HL-60/S4 treated with retinoic acid at 250 ng/mL for 4 days and 3 days (cell line): ENCODE measurements around the gene SLC38A7.
"Not testable (repeated sequence)": the region's sequence is repeated elsewhere in the genome, so short reads cannot be mapped to it uniquely, and the experiment has no call there.

Source experiments
- in situ Hi-C: fragments of 300-500 bp; cut with MboI; formaldehyde crosslinking; loops from 2 replicates; pipeline ENCODE4 v1.7.0; 2022; ENCODE audit warnings: low sequenced_read_pairs

Gene SLC38A7, protein sequence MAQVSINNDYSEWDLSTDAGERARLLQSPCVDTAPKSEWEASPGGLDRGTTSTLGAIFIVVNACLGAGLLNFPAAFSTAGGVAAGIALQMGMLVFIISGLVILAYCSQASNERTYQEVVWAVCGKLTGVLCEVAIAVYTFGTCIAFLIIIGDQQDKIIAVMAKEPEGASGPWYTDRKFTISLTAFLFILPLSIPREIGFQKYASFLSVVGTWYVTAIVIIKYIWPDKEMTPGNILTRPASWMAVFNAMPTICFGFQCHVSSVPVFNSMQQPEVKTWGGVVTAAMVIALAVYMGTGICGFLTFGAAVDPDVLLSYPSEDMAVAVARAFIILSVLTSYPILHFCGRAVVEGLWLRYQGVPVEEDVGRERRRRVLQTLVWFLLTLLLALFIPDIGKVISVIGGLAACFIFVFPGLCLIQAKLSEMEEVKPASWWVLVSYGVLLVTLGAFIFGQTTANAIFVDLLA

DNA sequence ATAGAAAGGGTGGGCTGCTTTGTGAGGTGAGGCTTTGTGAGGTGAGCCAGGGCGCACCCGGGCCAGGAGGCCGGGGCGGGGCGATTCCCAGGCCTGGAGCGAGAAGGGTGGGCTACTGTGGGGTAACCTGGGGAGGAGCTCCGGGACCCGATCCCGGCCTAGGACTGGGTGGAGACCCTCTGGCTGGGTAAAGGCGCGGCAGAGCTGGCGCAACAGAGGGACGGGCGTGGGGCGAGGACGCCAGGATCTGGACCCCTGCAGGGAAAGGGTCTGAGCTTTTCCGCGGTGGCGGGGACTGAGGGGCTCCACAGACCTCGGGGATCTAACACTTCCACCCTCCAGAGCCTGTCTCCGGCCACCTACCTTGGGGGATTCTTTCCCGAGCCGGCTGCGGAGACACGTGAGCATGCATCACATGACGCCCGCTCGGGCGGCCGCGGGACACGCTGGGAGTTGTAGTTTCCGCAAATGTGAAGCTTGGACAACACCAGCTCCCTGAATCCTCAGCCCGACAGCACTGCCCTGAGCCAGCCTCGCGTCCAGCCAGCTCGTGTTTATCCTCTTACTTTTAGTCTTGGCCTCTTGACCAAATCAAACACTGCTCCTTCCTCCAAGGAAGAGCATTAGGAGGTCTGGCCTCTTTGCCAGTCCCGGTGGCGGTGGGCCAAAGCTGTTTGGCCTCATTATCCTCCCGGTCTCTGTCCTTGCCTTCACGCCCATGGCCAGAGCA lies at the start of gene SLC38A7:
Gene SLC38A7, minus strand, starts transcription at position 417 of the 730 bp plus-strand sequence. CDS start 4,644 bp downstream, outside the sequence.
- in situ Hi-C loops = no loop called here

DNA sequence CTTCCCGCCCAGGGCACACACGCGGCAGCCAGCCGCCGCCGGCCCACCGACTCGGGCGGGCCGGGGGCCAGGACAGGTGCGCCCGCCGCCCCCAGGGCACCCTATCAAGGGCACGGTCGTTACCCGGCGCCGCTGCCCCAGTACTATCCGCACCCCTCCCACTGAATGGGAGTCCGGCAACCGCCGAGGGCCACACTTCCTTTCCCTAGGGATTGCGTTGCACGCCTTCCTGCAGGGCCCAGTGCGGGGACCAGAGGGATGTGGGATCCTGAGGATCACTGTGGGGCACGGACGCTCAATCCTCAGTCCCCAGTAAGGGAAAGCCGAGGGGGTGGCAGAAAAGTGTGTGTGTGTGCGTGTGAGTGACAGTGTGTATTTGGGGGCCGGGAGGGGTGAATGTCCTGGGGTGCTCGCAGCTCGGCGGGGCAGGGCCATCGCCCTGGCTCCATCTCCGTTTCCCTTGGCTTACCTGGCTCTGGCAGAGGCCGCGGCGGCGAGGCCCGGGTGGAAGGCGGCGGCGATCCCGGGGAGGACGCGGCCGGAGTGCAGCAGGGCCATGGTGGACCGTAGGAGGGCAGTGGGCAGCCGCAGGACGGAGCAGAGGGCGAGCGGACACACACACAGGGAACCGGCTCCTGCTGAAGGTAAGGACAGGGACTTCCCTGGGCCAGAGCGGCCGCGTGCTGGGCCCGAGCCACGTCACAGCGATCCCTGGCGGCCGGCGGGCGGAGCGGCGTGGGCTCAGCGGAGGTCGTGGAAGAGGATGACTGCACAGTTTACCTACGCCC lies 49.3 kb upstream of the SLC38A7 start, which contains the start of gene GOT2:
Gene GOT2, minus strand, starts transcription at position 646 of the 788 bp plus-strand sequence. Its CDS starts 88 bp downstream, at position 558.
- in situ Hi-C loops = no loop called here

DNA sequence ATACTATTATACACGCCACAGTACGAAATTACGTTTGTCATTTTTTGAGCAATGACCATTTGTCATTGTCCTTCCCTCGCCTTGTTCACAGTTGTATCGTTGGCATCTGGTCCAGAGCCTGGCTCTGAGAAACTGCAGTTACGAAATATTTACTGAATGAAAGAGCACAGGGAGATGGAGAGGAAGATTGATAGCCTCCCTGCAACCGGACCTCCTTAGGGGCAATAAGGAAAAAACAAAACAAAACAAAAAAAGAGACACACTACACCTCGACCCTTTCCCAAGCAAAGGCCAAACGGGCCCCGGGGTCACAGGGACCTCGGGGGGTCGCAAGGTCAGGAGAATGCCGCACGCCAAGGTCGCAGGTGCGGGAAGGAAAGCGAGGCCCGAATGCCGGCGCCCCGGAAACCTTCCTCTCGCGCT lies 48.7 kb upstream of the SLC38A7 start:
- in situ Hi-C loops = no loop called here

DNA sequence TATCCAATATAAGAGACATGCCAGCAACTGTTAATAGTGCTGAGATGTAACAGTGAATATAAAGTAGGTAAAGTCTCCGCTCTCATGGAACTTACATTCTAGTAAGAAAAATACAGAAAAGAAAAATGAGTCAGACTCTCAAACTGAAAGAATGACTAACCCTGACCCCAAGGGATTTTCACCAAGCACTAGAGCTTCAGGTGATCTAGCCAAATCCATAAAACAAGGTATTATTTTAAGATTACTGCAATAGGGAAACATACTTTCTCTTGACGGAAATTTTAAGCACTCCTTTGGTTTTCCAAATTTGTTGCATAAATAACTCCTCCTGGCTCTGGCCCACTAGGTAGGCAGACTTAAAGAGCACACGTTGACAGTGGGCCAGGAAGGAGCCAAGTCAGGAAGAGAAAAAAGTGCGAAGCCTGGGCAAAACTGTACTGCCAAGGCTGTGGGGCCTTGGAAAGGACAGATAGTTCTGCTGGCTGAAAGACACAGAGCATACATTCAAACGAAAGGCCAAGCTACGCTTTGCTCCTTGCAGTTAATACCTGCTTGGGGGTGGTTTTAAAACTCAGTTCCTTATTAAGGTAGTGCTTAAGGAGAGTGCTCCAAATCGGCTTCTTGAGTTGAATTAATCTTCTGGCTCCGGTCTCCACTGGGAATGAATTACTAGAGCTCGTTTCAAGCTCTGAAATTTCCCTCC lies 48.1 kb upstream of the SLC38A7 start:
- in situ Hi-C loops = no loop called here

DNA sequence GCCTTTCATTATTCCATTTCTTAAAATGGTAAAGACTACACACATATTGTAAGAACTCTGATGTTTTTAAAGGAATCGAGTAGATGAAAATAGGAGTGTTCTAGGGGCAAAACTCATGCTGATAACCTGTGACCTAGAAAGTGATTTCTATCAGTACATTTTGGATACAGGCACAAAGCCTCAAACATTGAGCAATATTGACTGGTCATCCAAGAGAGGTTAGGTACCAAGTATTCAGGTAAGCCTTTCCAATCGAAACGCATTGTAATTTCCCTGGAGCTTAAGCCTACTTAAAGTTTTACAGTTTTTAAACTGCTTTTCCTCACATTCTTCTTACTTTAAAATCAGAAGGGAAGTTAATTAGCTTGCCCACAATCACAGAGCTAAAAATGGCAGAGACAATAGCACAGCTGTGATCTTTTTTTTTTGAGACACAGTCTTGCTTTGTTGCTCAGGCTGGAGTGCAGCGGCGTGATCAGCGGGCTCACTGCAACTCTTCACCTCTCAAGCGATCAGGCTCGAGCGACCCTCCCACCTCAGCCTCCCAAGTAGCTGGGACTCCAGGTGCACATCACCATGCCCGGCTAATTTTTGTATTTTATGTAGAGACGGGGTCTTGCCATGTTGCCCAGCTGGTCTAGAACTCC lies 46.3 kb upstream of the SLC38A7 start:
- in situ Hi-C loops = no loop called here

DNA sequence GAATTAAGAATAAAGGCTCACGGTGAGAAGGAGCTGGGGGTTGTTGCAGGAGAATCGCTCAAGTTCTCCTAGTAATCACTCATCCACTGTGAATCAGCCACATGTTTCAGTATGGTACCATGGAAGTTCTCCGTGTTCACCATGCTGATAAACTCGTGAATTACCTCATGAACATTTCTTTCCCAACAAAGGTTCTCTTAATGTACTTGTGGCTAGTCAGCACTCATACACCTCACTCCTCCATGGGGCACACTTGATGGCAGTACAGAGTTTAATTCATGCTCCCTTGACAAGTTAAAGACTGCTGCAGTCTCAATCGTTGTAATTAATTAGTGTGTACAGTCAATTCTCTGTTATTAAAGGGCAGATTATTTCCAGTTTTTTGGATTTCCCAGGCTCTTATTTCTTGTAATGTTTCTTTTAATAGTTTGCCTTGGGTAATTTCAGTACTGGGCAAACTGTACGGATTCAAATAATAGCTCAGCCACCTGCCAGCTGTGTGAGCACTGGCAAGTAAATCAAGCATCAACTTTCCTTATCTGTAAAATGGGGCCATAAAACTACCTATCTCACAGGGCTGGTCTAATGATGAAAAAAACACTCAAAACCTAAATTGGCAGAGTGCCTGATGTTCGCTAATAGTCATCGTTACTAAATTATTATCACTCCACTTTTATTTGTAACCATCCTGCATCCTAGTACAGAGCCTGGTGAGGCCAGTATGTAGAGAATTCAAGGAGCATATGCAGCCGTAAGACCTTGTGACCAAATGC lies 43.4 kb upstream of the SLC38A7 start:
- in situ Hi-C loops = no loop called here

DNA sequence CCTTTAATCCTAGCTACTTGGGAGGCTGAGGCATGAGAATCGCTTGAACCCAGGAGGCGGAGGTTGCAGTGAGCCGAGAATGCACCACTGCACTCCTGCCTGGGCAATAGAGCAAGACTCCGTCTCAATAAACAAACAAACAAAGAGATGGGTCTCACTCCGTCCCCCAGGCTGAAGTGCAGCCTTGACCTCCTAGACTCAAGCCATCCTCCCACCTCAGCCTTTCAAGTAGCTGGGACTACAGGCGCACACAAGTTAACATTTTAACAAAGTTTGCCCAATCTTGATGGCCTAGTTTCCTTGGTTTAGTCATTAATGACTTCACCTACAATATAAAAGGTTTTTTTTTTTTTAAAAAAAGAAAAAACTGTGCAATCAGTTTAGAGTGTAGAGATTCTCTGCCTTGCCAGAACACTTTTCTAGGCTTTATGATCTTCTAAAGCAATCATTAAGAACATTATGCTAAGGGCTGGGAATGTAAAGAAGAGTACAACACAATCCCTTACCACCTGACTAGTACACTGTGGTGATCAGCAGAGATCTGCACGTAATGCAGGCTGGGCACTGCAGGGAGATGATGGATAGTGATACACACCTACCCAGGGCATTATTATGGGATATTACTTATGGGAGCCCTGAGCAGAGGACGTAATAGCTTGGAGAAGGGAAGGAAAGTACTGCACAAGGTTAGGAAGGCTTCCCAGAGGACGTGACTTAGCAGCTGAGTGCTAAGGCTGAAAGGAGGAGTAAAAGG lies 42.6 kb upstream of the SLC38A7 start:
- in situ Hi-C loops = no loop called here

DNA sequence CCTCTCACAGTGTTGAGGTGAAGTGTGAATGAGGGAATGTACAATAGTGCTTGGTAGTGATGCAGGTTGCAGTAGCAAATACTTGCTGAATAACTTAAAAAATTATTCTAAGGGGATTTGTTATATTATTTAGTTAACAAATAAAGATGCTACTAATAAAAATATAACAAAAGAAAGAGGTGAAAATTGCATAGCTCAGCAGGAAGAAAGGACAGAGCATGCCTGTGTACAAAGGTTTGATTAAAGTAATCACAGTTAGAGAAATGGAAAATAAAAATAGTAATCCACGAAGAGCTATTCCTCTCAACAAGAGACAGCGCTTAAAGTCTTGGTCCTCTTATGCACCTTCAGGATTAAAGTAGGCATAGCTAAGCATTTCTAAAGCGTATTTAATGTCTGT lies 38.5 kb upstream of the SLC38A7 start:
- in situ Hi-C loops = no loop called here

DNA sequence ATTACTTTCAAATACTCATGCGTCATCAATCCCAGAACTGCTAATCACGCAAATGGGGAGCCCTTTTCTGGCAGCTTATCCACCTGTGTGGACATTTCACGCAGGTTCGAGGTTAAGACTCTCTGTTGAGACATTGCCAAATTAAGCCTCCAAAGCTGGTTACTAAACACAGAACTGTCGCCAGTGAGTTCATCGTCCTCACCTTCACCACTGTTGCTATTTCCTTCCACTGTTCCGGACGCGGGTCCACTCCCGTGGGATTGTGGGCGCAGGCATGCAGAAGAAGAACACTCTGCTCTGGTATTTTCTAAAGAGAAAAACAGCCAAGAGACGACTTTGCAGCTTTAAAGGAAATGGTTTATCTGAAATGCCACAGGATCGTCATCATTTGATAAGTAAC lies 33.4 kb upstream of the SLC38A7 start:
- in situ Hi-C loops = no loop called here

DNA sequence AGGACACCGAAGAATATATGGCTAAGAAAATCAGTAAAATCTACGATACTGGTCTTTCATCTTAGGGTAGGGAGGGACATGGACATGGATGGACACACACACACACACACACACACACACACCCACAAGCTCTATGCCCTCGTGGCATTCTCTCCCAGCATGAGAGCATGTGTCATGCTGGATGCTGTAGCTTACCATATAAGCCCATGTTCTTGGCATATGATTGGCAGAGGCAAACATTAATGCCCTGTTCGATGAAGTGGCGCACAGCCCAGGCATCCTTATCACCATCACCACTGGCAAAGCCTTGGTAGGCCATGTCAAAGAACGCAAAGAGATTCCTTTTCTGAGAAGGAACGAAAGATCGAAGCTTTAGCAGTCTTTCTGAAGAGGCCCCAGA lies 31.9 kb upstream of the SLC38A7 start:
- in situ Hi-C loops = no loop called here

DNA sequence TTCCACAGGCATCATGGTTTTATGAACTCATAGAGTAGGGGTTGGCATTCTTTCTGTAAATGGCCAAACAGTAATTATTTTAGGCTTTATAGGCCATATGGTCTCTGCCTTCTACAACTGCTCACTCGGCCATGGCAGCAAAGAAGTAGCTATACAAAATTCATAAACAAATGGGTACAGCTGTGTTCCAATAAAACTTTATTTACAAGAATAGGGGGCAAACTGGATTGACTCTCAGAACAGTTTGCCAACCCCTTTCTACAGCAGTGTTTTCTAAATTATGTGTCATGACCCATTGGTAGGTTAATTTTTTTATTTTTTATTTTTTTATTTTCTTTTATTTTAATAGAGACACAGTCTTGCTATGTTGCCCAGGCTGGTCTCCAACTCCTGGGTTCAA lies 29.2 kb upstream of the SLC38A7 start:
- in situ Hi-C loops = no loop called here

DNA sequence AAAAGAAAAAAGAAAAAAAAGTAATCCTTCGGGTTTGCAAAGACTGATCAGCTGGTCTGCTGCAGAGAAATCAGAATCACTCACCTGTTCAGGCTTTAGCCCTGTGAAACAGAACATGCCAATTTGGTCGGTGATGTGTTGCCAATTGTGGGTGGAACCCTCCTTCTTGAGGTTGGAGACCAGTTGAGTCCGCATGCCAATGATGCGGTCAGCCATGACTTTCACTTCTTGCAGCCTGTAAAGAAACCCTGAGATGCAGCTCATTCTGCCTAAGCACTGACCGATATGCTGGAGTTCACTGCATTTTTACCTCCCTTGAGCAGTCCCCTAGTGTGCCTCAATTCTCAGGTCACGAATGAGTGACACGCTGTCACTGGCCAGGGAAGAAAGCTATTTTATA lies 24.8 kb upstream of the SLC38A7 start:
- in situ Hi-C loops = no loop called here

DNA sequence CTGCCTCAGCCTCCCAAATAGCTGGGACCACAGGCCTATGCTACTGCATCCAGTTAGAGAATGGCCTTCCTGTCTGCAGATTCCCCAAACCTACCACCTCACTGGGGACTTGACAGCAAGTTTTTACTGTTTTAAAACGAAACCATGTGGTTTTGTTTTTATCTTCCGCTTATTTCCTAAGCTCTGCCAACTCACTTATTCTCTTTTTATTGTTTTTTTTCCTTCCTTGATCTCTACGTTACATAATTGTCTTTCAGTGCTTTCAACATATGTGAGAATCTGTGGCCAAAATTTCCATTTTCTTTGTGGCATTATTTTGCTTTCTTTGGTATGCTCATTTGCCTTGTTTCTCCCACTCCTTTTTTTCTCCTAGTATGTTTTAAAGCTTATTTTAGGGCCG lies 14.6 kb upstream of the SLC38A7 start:
- in situ Hi-C loops = no loop called here

DNA sequence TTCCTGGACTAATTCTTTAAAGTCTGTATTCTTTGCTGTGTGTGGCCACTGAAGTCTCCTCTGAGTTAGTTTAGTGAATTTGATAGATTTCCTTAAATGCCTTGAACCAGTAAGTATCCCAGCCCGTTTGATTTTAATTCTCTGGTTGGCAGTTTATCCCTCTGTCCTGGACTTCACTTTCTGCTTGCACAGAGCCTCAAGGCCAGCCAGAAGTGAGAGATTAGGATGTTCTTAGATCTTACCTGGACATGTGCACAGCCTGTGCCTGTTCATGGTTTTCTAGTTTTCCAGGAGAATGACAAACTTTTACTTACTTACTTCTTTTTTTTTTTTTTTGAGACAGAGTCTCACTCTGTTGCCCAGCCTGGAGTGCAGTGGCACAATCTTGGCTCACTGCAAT lies 10.8 kb upstream of the SLC38A7 start:
- in situ Hi-C loops = no loop called here

DNA sequence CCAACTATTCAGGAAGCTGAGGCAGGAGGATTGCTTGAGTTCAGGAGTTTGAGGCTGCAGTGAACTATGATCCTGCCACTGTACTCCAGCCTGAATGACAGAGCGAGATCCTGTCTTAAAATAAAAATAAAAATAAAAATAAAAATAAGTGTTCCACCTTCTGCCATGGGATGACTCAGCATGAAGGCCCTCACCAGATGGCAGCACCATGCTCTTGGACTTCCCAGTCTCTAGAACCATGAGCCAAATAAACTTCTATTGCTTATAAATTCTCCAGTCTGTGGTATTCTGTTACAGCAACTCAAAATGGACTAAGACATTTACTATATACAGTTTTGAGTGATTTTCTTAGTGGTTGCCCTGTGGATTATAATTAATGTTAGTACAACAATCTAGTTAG lies 7.9 kb upstream of the SLC38A7 start:
- in situ Hi-C loops = no loop called here

DNA sequence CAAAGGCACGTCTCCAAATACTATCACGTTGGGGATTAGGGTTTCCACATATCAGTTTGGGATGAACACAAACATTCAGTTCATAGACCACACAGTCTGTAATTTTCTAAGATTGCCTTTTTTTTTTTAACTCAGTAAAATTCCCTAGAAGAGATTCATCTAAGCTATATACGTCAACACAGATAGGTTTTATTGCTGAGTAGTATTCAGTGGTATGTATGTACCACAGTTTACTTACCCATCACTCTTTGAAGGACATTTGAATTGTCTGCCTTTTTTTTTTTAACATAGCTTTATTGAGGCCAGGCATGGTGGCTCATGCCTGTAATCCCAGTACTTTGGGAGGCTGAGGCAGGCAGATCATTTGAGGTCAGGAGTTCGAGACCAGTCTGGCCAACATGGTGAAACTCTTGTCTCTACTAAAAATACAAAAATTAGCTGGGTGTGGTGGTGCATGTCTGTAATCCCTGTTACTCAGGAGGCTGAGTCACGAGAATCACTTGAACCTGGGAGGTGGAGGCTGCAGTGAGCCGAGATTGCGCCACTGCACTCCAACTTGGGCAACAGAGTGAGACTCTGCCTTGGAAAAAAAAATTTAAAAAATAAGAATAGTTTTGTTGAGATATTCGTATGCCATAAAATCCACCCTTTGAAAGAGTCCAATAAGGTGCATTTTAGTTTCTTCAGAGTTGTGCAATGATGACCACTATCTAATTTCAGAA lies 2.6 kb upstream of the SLC38A7 start:
- in situ Hi-C loops = not testable (repeated sequence)

DNA sequence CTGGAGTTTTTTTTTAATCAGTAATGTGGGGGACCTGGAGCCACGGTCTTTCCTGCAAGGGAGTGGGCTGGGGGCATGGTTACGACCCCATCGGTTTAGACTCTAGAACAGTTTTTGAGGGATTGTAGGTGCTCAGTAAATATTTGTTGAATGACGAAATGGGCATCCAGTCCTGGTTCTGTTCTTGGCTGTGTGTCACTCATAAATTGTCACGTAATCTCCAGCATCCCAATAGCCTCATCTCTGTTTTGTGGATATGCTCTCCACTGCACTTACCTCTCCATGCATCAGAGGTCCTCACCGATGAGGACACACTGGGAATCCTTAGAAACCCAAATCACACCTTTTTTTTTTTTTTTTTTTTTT lies 497 bp upstream of the SLC38A7 start:
- in situ Hi-C loops = no loop called here

DNA sequence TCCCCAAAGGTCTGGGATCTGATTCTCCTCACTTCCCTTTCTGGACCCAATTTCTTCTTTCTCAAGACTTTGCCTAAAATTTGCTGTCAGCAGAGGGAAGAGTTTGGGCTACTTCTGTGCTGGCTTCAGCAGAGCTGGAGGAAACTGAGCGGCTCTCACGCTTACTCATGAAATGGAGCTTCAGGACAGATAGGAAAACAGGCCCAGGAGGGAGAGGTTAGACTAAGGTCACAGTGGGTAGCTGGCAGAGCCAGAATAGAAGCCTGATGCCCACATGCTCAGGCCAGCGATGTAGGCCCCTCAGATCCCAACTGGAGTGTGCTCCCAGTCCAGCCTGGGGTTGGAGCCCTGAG lies 593 bp downstream of the SLC38A7 start:
- in situ Hi-C loops = no loop called here
